Measurements from ENCODE around the gene AXL. TPM values are rescaled to one million over a fixed set of nuclear protein-coding genes. Genes with fewer than 3 reads are reported as not detected.

Gene AXL
- total and polyA plus RNA-seq, 9 of the 15 experiments (the other 6 are each of a cell fraction or from before 2014, with no cell fraction given), result 0.80 to 6.6 (median 1.6) TPM

- TF ChIP-seq HINFP (tag; conservative IDR thresholded peaks at IDR 0.05; ENCODE audit: low read depth) (no peak), ETS2 (tag; IDR thresholded peaks at IDR 0.05; ENCODE audit: borderline replicate concordance, poor library complexity, severe bottlenecking) (no peak), ZBTB9 (CRISPR knock-in tag; IDR thresholded peaks at IDR 0.05) (0 out of 2 replicates have a peak, but pooled peaks have one; percentile 56), SMAD2 (IDR thresholded peaks at IDR 0.05; ENCODE audit: low read depth, low read length) (no peak), GTF2F1 (IDR thresholded peaks at IDR 0.05; ENCODE audit: low read depth, low read length) (no peak), ZHX1 (conservative IDR thresholded peaks at IDR 0.05; ENCODE audit: low read length) (no peak), KLF6 (CRISPR knock-in tag; IDR thresholded peaks at IDR 0.05; ENCODE audit: borderline replicate concordance) (no peak), PTTG1 (tag; IDR thresholded peaks at IDR 0.05; ENCODE audit: low read depth) (no peak), NR2C1 (IDR thresholded peaks at IDR 0.05) (no peak), NR2C1 (tag; IDR thresholded peaks at IDR 0.05) (no peak), ZNF134 (CRISPR knock-in tag; conservative IDR thresholded peaks at IDR 0.05) (no peak), GMEB1 (CRISPR knock-in tag; IDR thresholded peaks at IDR 0.05) (no peak), FOXM1 (IDR thresholded peaks at IDR 0.05; ENCODE audit: low read depth) (no peak), FOXM1 (CRISPR knock-in tag; IDR thresholded peaks at IDR 0.05; ENCODE audit: low read depth) (peak; percentile 85; the same call in 1 of the 2 replicates), GTF2B (IDR thresholded peaks at IDR 0.05; ENCODE audit: extremely low read depth, insufficient read length) (no peak), ZNF224 (CRISPR knock-in tag; IDR thresholded peaks at IDR 0.05) (0 out of 2 replicates have a peak, but pooled peaks have one; percentile 46), SNIP1 (IDR thresholded peaks at IDR 0.05; ENCODE audit: low read depth) (no peak), ZNF668 (CRISPR knock-in tag; IDR thresholded peaks at IDR 0.05) (no peak), TAF9B (IDR thresholded peaks at IDR 0.05; ENCODE audit: partially characterized antibody) (no peak), MCM3 (IDR thresholded peaks at IDR 0.05) (no peak), NFIC (IDR thresholded peaks at IDR 0.05) (0 out of 2 replicates have a peak, but pooled peaks have one; percentile 39)
These were observed 7.2 kb downstream of the AXL start (continued) for GRCh38 chr19:41226053-41226873.
